HEK293T (cell line): ENCODE data around the gene UPP1.

Experiments used
- CTCF ChIA-PET: fragments of 350-600 bp; formaldehyde crosslinking; extraction: SDS; loops from one replicate; lab custom pipeline; 2021; ENCODE audit warnings: antibody characterized with exemption, inconsistent platforms; lab: Yijun Ruan, JAX
- POLR2A ChIA-PET: fragments of 350-600 bp; formaldehyde crosslinking; extraction: SDS; loops from one replicate; lab custom pipeline; 2020; ENCODE audit warnings: antibody characterized with exemption, inconsistent platforms; lab: Yijun Ruan, JAX
- DNase-seq: peaks from one replicate; pipeline ENCODE4 v3.0.0; 2012; ENCODE audit warnings: mixed read lengths; ENCODE audit errors: extremely low spot score
- ARNT ChIP-seq: fragments of 450-650 bp; IDR thresholded peaks from 2 replicates; pipeline ENCODE4 v1.6.1; 2017; ENCODE audit warnings: mild to moderate bottlenecking
- BHLHE40 ChIP-seq: fragments of 450-650 bp; IDR thresholded peaks from 2 replicates; pipeline ENCODE4 v1.6.1; 2016; ENCODE audit warnings: mild to moderate bottlenecking, moderate library complexity, borderline replicate concordance
- CTBP1 ChIP-seq: fragments of 450-650 bp; IDR thresholded peaks from 2 replicates; pipeline ENCODE4 v1.6.1; 2016; ENCODE audit warnings: borderline replicate concordance
- ELF4 ChIP-seq: fragments of 450-650 bp; IDR thresholded peaks from 2 replicates; pipeline ENCODE4 v1.6.1; 2017; ENCODE audit warnings: antibody characterized with exemption
- FOXA1 ChIP-seq: fragments of 450-650 bp; IDR thresholded peaks from 2 replicates; pipeline ENCODE4 v1.6.1; 2016; ENCODE audit warnings: mild to moderate bottlenecking
- FOXK2 ChIP-seq: fragments of 450-650 bp; IDR thresholded peaks from 2 replicates; pipeline ENCODE4 v1.6.1; 2016; ENCODE audit warnings: mild to moderate bottlenecking
- FOXM1 ChIP-seq: fragments of 450-650 bp; IDR thresholded peaks from 2 replicates; pipeline ENCODE4 v1.6.1; 2017; ENCODE audit warnings: mild to moderate bottlenecking, borderline replicate concordance
- HDGF ChIP-seq: fragments of 450-650 bp; IDR thresholded peaks from 2 replicates; pipeline ENCODE4 v1.6.1; 2017; ENCODE audit warnings: antibody characterized with exemption, borderline replicate concordance
- L3MBTL2 ChIP-seq: fragments of 450-650 bp; conservative IDR thresholded peaks from 2 replicates; pipeline ENCODE4 v1.6.1; 2016; ENCODE audit warnings: mild to moderate bottlenecking
- LEF1 ChIP-seq: fragments of 450-650 bp; IDR thresholded peaks from 2 replicates; pipeline ENCODE4 v1.6.1; 2017; ENCODE audit warnings: mild to moderate bottlenecking, borderline replicate concordance
- NFRKB ChIP-seq: fragments of 450-650 bp; IDR thresholded peaks from 2 replicates; pipeline ENCODE4 v1.6.1; 2016; ENCODE audit warnings: mild to moderate bottlenecking, moderate library complexity
- PKNOX1 ChIP-seq: fragments of 450-650 bp; IDR thresholded peaks from 2 replicates; pipeline ENCODE4 v1.6.1; 2016
- SP1 ChIP-seq: fragments of 450-650 bp; IDR thresholded peaks from 2 replicates; pipeline ENCODE4 v1.6.1; 2017
- SUZ12 ChIP-seq: fragments of 450-650 bp; IDR thresholded peaks from 2 replicates; pipeline ENCODE4 v1.6.1; 2016; ENCODE audit warnings: mild to moderate bottlenecking
- TARDBP ChIP-seq: fragments of 450-650 bp; IDR thresholded peaks from 2 replicates; pipeline ENCODE4 v1.6.1; 2016
- ZNF384 ChIP-seq: fragments of 450-650 bp; IDR thresholded peaks from 2 replicates; pipeline ENCODE4 v1.6.1; 2016

Gene UPP1

DNA sequence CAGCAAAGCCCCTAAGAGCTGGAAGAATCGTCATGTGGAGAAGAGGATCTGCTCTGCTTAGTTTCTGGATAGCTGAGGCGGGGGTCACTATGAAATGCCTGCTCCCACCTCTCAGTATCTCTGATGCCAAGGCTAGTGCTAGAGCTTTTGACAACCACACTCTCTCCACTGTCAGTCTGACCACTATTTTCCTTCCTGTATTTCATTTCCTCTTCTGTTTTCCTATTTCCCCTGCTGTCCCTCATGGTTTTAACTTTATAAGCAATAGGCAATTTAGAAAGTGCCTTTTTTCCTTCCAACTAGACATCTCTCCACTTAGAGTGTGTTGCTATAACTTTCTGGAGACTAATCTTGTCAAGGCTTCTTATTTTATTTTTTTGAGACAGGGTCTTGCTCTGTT is 30.1 kb upstream of the UPP1 start:
- ChIA-PET POLR2A (no interaction called here), CTCF (no interaction called here)
- no peak for DNase-seq
- TF ChIP-seq FOXA1, result no peak
- no peak for TF ChIP-seq SP1
- no peak for TF ChIP-seq FOXM1
- no peak for TF ChIP-seq ELF4
- no peak for TF ChIP-seq BHLHE40
- TF ChIP-seq LEF1, result no peak
- TF ChIP-seq ARNT, result no peak
- no peak for TF ChIP-seq CTBP1
- no peak for TF ChIP-seq ZNF384
- TF ChIP-seq PKNOX1, result no peak
- TF ChIP-seq TARDBP, result no peak
- no peak for TF ChIP-seq SUZ12
- no peak for TF ChIP-seq NFRKB

DNA sequence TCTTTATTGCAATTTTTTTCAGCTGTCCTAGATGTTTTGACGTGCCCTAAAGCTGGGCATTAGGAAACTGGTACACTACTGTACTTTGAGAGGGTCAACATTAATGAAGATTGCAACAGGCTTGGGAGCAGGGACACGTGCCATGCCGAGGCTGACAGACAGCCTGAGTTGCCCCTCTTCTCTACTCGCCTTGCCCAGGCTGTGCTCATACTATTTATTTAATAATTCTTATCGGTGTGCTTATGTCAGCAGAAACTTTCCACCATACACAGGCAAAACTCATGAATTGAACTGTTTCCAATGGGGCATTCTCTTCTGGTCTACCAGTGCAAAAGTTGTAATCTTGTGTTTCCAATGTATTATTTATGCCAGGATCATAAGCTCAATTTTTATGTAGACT is 29.4 kb upstream of the UPP1 start:
- TF ChIP-seq FOXK2 (no peak), SUZ12 (no peak), FOXM1 (no peak), SP1 (no peak), L3MBTL2 (no peak), TARDBP (no peak), ARNT (no peak)
- ChIA-PET POLR2A (no interaction called here), CTCF (no interaction called here)
- no peak for DNase-seq

- TF ChIP-seq SUZ12 (no peak), HDGF (no peak), FOXM1 (no peak), LEF1 (no peak), SP1 (no peak), NFRKB (no peak), FOXK2 (no peak), ELF4 (no peak), CTBP1 (no peak), L3MBTL2 (no peak), PKNOX1 (no peak), ARNT (no peak), TARDBP (no peak), ZNF384 (no peak), BHLHE40 (no peak), FOXA1 (no peak)
- POLR2A ChIA-PET, result no interaction called here
- CTCF ChIA-PET, result no interaction called here
- DNase-seq, result no peak
Measured at GRCh38 chr7:48063985-48064384, 25.1 kb upstream of the UPP1 start.

- no peak for DNase-seq
- ChIA-PET CTCF (no interaction called here), POLR2A (no interaction called here)
- no peak for TF ChIP-seq HDGF
- TF ChIP-seq FOXA1, result no peak
- no peak for TF ChIP-seq LEF1
- no peak for TF ChIP-seq ELF4
- TF ChIP-seq NFRKB, result no peak
- TF ChIP-seq CTBP1, result no peak
- TF ChIP-seq L3MBTL2, result no peak
- TF ChIP-seq FOXK2, result no peak
- TF ChIP-seq PKNOX1, result no peak
- TF ChIP-seq FOXM1, result no peak
- no peak for TF ChIP-seq SUZ12
- no peak for TF ChIP-seq ARNT
Measured at GRCh38 chr7:48067475-48067874, 21.6 kb upstream of the UPP1 start.

- ChIA-PET CTCF (no interaction called here), POLR2A (interaction anchor here (2.4 kb wide), 1 partner anchor 10 kb away, joined by 9 read pairs; no protein-coding TSS in a partner anchor)
- no peak for DNase-seq
- TF ChIP-seq ZNF384 (no peak), LEF1 (no peak), PKNOX1 (no peak), CTBP1 (no peak), BHLHE40 (no peak), ELF4 (no peak), ARNT (no peak), NFRKB (no peak), FOXA1 (no peak), L3MBTL2 (no peak), TARDBP (no peak), SUZ12 (no peak), FOXK2 (no peak), HDGF (no peak), SP1 (no peak)
Measured at GRCh38 chr7:48074204-48074654, 14.8 kb upstream of the UPP1 start.

- CTCF ChIA-PET, result no interaction called here
- POLR2A ChIA-PET, result no interaction called here
- TF ChIP-seq ARNT (no peak), TARDBP (no peak), ELF4 (no peak), SP1 (no peak), LEF1 (no peak), L3MBTL2 (no peak), NFRKB (no peak), FOXA1 (no peak), SUZ12 (no peak), PKNOX1 (no peak), CTBP1 (no peak), BHLHE40 (no peak), FOXK2 (no peak), ZNF384 (no peak)
- DNase-seq, result no peak
Measured at GRCh38 chr7:48077423-48077822, 11.6 kb upstream of the UPP1 start.
